ENCODE results near the gene SEC63.
"Not testable (repeated sequence)": the region's sequence is repeated elsewhere in the genome, so short reads cannot be mapped to it uniquely, and the experiment has no call there.

Gene SEC63

GRCh38 chr6:107971181-107971580 lies 13.2 kb upstream of the SEC63 start:
- DNase-seq, result no peak

- no peak for DNase-seq
Observed at GRCh38 chr6:107970255-107970654, 12.2 kb upstream of the SEC63 start.

DNA sequence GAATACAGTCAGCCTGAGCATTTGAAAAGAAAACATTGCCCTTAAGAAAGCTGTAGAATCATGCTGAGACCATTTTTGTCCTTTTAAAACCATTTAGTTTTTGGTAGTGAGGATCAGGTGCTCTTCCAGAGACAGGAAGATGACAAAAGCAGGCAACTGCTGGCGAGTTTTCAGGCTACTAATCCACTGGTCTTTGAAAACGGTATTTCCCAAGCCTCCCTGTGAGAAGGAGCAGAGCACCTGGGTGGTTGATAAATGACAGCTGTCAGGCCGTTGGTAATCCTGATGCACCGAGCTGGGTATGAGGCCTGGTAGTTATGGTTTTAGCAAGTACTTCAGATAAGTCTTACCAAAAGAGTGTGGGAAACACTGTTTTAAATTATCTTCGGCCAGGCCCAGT lies 10.1 kb upstream of the SEC63 start:
- no peak for DNase-seq

- DNase-seq, result no peak
Observed at GRCh38 chr6:107965746-107966145, 7.7 kb upstream of the SEC63 start.

DNA sequence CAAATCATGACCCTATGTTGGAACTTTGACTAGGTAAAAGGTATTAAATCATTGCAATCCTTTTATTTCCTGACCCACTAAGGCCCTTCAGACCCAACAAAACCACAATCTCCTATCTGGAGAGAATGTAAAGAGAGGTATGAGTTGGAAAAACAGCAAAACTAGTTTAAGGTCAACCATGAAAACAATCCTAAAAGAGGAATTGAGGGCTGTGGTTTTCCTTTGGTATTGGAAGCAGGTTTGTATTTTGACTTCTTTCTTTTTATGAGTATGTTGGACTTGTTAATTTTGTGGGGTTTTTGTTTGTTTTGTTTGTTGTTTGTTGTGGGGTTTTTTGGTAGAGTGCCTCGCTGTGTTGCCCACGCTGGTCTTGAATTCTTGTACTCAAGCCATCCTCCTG lies 4.7 kb upstream of the SEC63 start:
- no peak for DNase-seq

DNA sequence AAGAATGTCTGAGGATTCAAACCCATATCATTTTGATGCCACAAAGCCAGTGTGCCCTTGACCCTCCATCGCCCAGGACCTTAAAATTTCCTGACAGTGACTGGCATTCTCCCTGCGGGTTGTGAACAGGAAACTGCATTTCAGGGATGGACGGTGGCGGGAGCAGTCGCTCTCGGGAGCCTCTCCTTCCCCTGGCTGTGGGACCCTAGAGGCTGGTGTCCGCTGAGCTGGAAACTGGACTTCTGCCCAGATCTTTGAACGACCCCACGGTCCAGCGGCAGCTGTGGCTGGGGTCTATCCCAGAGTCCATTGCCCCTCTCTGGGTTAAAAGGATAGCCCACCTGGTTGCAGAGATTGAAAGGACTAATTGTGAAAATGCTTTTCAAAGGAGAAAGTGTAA lies 1.4 kb upstream of the SEC63 start:
- DNase-seq, result no peak

DNA sequence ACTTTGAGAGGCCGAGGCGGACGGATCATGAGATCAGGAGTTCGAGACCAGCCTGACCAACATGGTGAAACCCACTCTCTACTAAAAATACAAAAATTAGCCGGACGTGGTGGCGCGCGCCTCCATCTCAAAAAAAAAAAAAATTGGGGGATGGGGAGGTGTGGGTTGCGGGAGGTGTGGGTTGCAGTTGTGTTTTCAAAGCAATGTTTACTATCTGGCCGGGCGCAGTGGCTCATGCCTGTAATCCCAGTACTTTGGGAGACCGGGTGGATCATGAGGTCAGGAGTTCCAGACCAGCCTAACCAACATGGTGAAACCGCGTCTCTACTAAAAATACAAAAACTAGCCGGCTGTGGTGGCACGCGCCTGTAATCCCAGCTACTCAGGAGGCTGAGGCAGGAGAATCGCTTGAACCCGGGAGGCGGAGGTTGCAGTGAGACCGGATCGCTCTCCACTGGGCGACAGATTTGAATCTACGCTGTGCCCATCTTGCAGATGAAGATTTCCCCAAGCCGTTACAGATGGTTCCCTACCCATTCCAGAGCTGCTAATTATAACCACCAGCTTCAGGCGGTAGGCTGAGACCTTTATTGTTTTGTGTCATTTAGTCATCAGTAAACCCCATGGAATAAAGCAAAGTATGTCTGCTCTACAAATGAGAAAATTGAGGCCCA lies 818 bp upstream of the SEC63 start:
- not testable (repeated sequence) for DNase-seq

- DNase-seq, result no peak
Observed at GRCh38 chr6:107957308-107957908, 600 bp downstream of the SEC63 start.

DNA sequence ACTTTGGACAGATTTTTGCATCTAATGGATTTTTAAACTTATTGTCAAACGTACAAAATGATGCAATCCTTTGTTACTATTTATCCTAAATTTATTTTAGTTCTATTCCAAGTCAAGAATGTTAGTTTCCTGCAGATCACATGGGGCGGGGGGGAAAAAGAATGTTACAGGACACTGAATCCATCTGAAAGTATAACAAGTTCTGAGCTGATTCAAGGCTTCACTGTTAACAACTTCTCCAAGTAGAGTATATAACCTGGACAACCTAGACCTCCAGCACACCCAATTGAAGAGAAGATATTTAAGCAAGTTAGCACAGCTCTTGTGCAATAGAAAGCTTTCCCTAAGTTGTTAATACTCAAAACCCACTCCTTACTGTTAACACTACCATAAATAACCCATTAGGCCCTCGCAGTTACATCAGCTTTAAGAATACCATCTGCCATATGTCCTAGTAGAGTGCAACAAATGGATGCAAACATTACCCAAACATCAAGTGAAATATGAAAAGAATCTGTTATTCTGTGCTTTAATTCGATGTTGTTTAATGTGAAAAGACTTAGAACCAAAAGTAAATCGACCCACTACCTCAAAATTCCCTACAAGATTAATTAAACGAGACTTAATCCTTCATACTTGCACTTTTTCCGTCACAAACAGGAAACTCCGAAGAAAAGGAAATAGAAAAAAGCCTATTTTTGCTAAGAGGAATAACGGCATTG lies 1.3 kb downstream of the SEC63 start:
- no peak for DNase-seq

DNA sequence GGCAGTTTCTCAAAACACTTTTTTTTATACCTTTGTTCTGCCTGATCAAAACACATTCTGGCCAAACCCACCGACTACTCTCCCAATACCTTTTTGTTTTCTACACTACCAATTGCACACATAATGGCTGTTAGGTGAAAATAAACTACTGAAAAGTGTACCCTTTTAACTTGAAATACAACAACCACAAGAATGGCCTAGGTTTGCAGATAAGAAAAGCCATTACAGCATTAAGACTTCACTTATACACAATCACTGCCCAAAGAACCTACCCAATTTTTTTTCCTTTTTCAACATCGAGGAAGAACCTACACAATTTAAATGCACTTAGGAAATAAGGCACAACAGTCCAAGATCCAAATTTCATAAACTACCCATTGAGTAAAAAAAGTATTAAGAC lies 1.8 kb downstream of the SEC63 start:
- no peak for DNase-seq

DNA sequence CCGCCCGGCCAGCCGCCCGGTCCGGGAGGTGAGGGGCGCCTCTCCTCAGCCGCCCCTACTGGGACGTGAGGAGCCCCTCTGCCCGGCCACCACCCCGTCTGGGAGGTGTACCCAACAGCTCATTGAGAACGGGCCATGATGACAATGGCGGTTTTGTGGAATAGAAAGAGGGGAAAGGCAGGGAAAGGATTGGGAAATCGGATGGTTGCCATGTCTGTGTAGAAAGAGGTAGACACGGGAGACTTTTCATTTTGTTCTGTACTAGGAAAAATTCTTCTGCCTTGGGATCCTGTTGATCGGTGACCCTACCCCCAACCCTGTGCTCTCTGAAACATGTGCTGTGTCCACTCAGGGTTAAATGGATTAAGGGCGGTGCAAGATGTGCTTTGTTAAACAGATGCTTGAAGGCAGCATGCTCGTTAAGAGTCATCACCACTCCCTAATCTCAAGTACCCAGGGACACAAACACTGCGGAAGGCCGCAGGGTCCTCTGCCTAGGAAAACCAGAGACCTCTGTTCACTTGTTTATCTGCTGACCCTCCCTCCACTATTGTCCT lies 4.1 kb downstream of the SEC63 start:
- not testable (repeated sequence) for DNase-seq

- no peak for DNase-seq
Observed at GRCh38 chr6:107943626-107944439, 14.2 kb downstream of the SEC63 start.

DNA sequence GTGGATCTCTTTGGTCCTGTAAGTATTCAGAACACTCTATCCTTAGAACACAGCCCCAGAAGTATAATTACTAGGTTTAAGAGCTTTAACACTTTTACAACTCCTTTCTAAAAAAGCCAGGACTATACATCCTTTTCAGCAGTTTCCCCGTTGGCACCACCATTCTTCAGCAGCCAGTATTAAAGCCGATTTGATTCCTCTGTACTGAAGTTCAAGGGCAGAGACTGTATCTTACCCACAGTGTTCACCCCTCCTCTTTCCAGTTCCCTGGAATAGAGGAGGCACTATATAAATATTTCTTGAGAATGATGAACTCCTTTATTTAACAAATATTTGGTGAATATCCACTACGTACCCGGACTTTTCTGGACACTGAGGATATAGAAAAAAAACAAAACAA lies 15.9 kb downstream of the SEC63 start:
- no peak for DNase-seq

GRCh38 chr6:107941627-107942026 lies 16.4 kb downstream of the SEC63 start:
- peak; percentile 20 for DNase-seq

DNA sequence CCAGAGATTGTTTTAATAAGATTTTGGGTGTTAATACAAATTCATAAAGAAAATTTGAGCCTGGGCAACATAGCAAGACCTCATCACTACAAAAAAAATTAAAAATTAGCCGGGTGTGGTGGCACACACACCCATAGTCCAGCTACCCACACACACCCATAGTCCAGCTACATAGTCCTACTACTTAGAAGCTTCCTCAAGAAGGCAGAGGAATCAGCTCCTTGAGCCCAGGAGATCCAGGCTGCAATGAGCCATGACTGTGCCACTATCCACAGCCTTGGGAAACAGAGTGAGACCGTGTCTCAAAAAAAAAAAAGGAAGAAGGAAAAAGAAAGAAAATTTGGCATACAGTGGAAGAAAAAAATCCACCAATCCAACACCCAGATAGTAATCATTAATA lies 16.8 kb downstream of the SEC63 start:
- no peak for DNase-seq

GRCh38 chr6:107936910-107937292 lies 21.1 kb downstream of the SEC63 start:
- DNase-seq, result not testable (repeated sequence)

- no peak for DNase-seq
Observed at GRCh38 chr6:107936162-107936909, 21.7 kb downstream of the SEC63 start.

DNA sequence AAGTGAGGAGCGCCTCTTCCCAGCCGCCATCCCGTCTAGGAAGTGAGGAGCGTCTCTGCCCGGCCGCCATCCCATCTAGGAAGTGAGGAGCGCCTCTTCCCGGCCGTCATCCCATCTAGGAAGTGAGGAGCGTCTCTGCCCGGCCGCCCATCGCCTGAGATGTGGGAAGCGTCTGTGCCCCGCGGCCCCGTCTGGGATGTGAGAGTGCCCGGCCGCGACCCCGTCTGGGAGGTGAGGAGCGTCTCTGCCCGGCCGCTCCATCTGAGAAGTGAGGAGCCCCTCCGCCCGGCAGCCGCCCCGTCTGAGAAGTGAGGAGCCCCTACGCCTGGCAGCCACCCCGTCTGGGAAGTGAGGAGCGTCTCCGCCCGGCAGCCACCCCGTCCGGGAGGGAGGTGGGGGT lies 23.8 kb downstream of the SEC63 start:
- not testable (repeated sequence) for DNase-seq

- no peak for DNase-seq
Observed at GRCh38 chr6:107932580-107932979, 25.4 kb downstream of the SEC63 start.

DNA sequence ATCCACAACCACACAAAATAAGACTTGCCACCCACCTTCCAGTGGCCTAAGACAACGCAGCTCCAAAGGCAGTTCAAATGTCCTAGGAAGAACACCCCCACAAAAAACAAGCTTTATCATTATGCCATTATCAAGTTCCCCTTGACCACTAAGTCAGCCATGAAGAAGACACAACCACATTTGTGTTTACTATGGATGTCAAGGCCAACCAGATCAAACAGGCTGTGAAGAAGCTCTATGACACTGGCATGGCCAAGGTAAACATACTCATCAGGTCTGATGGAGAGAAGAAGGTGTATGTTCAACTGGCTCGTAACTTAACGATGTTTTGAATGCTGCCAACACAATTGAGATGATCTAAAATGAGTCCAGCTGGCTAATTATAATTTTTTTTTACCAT lies 26.1 kb downstream of the SEC63 start:
- DNase-seq, result no peak

DNA sequence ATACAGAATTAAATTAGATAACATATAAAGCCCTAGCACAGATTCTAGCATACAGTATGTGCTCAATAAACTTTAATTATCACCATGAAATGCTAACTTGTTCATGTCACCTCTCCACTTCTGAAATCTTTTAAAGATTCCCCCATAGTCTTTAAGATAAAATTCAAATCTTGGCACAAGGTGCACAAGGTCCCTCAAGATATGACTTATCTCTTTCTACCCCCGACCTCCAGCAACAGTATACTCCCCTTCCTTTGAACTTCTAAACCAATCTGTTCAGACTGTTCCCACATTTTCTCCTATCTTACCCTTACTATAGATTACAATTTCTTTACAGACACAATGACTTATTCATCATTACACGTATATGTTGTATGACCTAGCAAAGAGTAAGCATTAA lies 29.0 kb downstream of the SEC63 start:
- no peak for DNase-seq
